ENCODE results near the gene VIPR1. TPM values are rescaled to one million over a fixed set of nuclear protein-coding genes. Genes with fewer than 3 reads are reported as not detected.

VIPR1 gene
- total and polyA plus RNA-seq, 2 donors from 2014 or later = 4.9 to 5.3 TPM

DNA sequence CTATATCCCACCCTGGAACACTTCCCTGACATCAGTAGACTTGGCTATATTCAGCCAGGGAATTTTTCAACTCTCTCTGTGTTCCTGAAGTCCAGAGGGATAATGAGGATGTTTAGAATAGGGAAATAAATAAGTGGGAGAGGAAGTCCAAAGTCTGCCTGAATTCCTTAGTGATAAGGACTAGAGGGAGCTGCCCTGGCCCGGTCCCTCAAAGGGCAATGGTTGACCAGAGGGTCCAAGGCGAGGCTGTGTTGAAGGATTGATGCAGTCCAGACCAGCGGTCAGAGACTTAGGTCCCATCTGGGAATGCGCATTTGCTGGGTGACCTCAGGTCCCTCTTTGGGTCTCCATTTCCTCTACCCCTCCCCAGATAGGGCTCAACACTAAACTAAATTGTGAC, 7.9 kb downstream of the VIPR1 start:
- H3K36me3 ChIP-seq (ENCODE audit: control insufficient read depth in 2 of 3, insufficient read depth in 3 of 3, low read length in 3 of 3) = no peaks in the 10 kb centered on the region
- no peak overlapping the region for H3K9ac ChIP-seq (ENCODE audit: low read length in 3 of 3)
- FAIRE-seq (no peak), DNase-seq (no peak)
- no peak overlapping the region for H3K27ac ChIP-seq (ENCODE audit: low read depth in 2 of 2, low read length in 2 of 2)
- TF ChIP-seq, protein P1, sequence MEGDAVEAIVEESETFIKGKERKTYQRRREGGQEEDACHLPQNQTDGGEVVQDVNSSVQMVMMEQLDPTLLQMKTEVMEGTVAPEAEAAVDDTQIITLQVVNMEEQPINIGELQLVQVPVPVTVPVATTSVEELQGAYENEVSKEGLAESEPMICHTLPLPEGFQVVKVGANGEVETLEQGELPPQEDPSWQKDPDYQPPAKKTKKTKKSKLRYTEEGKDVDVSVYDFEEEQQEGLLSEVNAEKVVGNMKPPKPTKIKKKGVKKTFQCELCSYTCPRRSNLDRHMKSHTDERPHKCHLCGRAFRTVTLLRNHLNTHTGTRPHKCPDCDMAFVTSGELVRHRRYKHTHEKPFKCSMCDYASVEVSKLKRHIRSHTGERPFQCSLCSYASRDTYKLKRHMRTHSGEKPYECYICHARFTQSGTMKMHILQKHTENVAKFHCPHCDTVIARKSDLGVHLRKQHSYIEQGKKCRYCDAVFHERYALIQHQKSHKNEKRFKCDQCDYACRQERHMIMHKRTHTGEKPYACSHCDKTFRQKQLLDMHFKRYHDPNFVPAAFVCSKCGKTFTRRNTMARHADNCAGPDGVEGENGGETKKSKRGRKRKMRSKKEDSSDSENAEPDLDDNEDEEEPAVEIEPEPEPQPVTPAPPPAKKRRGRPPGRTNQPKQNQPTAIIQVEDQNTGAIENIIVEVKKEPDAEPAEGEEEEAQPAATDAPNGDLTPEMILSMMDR (IDR thresholded peaks at IDR 0.05; ENCODE audit: borderline replicate concordance, extremely low read depth, insufficient read depth) = no peak
- no peaks in the 10 kb centered on the region for H3K4me1 ChIP-seq (ENCODE audit: control insufficient read depth in 2 of 3, insufficient read depth in 2 of 3, low read depth in 1 of 3, low read length in 3 of 3)
- H3K9me3 ChIP-seq (ENCODE audit: control insufficient read depth in 2 of 3, insufficient read depth in 1 of 3, low read length in 3 of 3) = no peaks in the 10 kb centered on the region
- intact Hi-C loops (cut with DNase I) = no loop called here
- no peak overlapping the region for H3K4me3 ChIP-seq (ENCODE audit: low read length in 3 of 3)
- no peaks in the 10 kb centered on the region for H3K27me3 ChIP-seq (ENCODE audit: control insufficient read depth, insufficient read depth, low read length)

DNA sequence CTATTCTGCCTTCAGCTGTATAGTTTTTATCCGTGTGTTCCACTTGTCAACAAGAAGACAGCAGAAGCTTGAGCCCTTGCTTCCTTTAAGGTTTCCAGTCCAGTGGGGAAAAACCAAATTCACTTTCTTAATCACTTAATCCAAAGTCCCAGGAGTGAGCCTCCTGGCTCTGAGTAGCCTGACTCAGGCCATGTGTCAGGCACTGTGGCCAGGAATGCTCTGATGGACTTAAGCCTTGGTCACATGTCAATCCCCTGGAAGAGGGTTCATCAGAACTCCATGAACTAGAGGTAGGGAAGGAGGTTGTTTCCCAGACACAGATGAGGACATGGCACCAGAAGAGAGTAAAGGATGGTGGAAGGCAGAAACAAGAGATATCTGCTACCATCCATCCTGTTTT, 8.8 kb downstream of the VIPR1 start:
- FAIRE-seq (no peak), DNase-seq (peak in 1 of 5 donors; percentile 1)
- no peaks in the 10 kb centered on the region for H3K9me3 ChIP-seq (ENCODE audit: control insufficient read depth in 2 of 3, insufficient read depth in 1 of 3, low read length in 3 of 3)
- H3K27me3 ChIP-seq (ENCODE audit: control insufficient read depth, insufficient read depth, low read length) = no peaks in the 10 kb centered on the region
- no peak overlapping the region for H3K4me3 ChIP-seq (ENCODE audit: low read length in 3 of 3)
- no peaks in the 10 kb centered on the region for H3K36me3 ChIP-seq (ENCODE audit: control insufficient read depth in 2 of 3, insufficient read depth in 3 of 3, low read length in 3 of 3)
- H3K4me1 ChIP-seq (ENCODE audit: control insufficient read depth in 2 of 3, insufficient read depth in 2 of 3, low read depth in 1 of 3, low read length in 3 of 3) = no peaks in the 10 kb centered on the region
- TF ChIP-seq, protein P1 (IDR thresholded peaks at IDR 0.05; ENCODE audit: borderline replicate concordance, extremely low read depth, insufficient read depth) = no peak
- intact Hi-C loops (cut with DNase I) = no loop called here
- no peak overlapping the region for H3K9ac ChIP-seq (ENCODE audit: low read length in 3 of 3)
- H3K27ac ChIP-seq (ENCODE audit: low read depth in 2 of 2, low read length in 2 of 2) = no peak overlapping the region

DNA sequence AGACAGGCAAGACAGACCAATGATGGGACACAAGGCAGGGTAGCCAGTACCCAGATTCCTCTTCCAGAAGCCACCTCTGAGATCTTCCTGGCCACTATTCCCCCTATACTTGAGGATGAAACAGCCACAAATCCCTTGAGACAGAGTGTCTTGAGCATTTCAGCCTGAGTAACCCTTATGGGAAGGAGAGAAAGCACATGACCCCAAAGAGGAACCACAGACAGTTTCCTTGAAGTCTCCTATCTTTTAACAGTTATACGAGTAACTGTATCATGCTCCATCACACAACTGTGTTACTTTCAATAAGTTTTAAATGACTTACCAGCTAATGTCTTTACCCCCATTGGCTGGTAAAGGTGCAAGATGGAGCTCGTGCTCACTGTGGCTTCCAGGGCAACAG, 9.3 kb downstream of the VIPR1 start:
- Histone ChIP-seq H3K9me3 (ENCODE audit: control insufficient read depth in 2 of 3, insufficient read depth in 1 of 3, low read length in 3 of 3) (no peaks in the 10 kb centered on the region), H3K36me3 (ENCODE audit: control insufficient read depth in 2 of 3, insufficient read depth in 3 of 3, low read length in 3 of 3) (no peaks in the 10 kb centered on the region), H3K9ac (ENCODE audit: low read length in 3 of 3) (no peak overlapping the region), H3K27me3 (ENCODE audit: control insufficient read depth, insufficient read depth, low read length) (no peaks in the 10 kb centered on the region), H3K4me1 (ENCODE audit: control insufficient read depth in 2 of 3, insufficient read depth in 2 of 3, low read depth in 1 of 3, low read length in 3 of 3) (no peaks in the 10 kb centered on the region), H3K27ac (ENCODE audit: low read depth in 2 of 2, low read length in 2 of 2) (no peak overlapping the region), H3K4me3 (ENCODE audit: low read length in 3 of 3) (no peak overlapping the region)
- DNase-seq = no peak
- TF ChIP-seq, protein P1 (IDR thresholded peaks at IDR 0.05; ENCODE audit: borderline replicate concordance, extremely low read depth, insufficient read depth) = no peak
- intact Hi-C loops (cut with DNase I) = no loop called here
- no peak for FAIRE-seq

DNA sequence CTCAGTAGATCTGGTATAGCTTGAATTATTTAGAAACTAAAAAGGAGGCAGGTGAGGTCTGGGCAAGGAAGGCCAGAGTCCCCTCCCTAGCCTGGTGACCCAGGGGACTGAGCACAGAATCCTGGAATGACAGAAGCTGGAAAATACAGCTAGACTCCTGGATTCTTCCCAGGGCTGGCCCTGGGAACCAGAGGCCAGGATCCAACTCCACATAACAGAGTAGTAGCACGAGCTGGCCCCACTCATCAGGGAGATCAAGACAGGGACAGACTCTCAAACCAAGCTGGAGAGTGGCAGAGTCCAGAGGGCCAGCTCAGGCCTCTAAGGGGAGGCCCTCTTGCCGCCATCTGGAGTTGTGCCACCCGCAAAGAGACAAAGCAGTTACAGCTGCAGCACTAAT, 10.7 kb downstream of the VIPR1 start:
- no peak overlapping the region for H3K27ac ChIP-seq (ENCODE audit: low read depth in 2 of 2, low read length in 2 of 2)
- DNase-seq = peak in 1 of 5 donors; percentile 48
- H3K4me1 ChIP-seq (ENCODE audit: control insufficient read depth in 2 of 3, insufficient read depth in 2 of 3, low read depth in 1 of 3, low read length in 3 of 3) = no peaks in the 10 kb centered on the region
- H3K9me3 ChIP-seq (ENCODE audit: control insufficient read depth in 2 of 3, insufficient read depth in 1 of 3, low read length in 3 of 3) = no peaks in the 10 kb centered on the region
- no peak overlapping the region for H3K9ac ChIP-seq (ENCODE audit: low read length in 3 of 3)
- no peaks in the 10 kb centered on the region for H3K27me3 ChIP-seq (ENCODE audit: control insufficient read depth, insufficient read depth, low read length)
- no peak overlapping the region for H3K4me3 ChIP-seq (ENCODE audit: low read length in 3 of 3)
- TF ChIP-seq, protein P1 (IDR thresholded peaks at IDR 0.05; ENCODE audit: borderline replicate concordance, extremely low read depth, insufficient read depth) = no peak
- H3K36me3 ChIP-seq (ENCODE audit: control insufficient read depth in 2 of 3, insufficient read depth in 3 of 3, low read length in 3 of 3) = no peaks in the 10 kb centered on the region
- FAIRE-seq = no peak
- intact Hi-C loops (cut with DNase I) = no loop called here

All from kidney (tissue), 14 donors.